DLD1 (cell line): ENCODE measurements around the gene RFX5.
"Not testable (repeated sequence)": the region's sequence is repeated elsewhere in the genome, so short reads cannot be mapped to it uniquely, and the experiment has no call there.

Experiments
- in situ Hi-C: cut with HindIII; loops from 2 replicates; pipeline ENCODE4 v1.10.0; 2017; ENCODE audit warnings: low sequenced_read_pairs

The RFX5 gene

DNA sequence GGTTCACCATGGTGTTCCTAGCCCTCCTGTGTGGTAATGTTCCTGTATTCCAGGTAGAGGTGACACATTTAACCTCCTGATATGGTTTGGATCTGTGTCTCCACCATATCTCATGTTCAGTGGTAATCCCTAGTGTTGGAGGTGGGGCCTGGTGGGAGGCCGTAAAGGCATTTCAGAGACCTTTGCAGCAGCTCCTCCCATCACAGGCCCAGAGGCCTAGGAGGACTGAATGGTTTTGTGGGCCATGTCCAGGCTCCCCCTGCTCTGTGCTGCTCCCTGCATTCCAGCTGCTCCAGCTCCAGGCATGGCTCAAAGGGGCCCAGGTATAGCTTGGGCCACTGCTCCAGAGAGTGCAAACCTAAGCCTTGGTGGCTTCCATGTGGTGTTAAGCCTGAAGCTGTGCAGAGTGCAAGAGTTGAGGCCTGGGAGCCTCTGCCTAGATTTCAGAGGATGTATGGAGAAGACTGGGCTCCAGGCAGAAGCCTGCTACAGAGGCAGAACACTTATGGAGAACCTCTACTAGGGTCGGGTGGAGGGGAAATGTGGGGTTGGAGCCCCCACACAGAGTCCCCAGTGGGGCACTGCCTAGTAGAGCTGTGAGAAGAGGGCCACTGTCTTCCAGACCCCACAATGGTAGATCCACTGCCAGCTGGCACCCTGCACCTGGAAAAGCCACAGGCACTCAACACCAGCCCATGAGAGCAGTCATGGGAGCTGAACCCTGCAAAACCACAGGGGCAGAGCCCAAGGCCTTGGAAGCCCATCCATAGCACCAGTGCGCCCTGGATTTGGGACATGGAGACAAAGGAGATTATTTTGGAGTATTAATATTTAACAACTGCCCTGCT lies 15.5 kb upstream of the RFX5 start:
- in situ Hi-C loops, result no loop called here

- in situ Hi-C loops, result no loop called here
Observed at GRCh38 chr1:151361883-151362282, 14.8 kb upstream of the RFX5 start.

DNA sequence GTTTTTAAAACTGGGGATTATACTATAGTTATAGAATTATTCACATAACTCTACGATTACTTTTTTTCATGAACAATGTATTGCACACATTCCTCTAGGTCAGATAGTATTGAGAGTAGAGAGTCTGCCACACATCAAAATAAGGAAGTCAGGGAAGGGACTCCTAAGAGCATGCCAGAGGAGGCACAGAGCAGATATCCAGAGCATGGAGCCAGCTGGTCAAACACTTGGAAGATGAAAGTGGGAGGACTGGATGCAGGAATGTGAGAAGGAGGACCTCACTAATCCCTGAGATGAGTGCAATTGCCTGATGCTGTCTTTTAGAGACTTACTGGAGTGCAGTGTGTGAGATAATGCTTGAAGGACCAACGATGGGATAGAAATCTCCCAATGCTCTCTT lies 9.6 kb upstream of the RFX5 start:
- in situ Hi-C loops, result no loop called here

- in situ Hi-C loops, result no loop called here
Observed at GRCh38 chr1:151352021-151352718, 5.1 kb upstream of the RFX5 start.

DNA sequence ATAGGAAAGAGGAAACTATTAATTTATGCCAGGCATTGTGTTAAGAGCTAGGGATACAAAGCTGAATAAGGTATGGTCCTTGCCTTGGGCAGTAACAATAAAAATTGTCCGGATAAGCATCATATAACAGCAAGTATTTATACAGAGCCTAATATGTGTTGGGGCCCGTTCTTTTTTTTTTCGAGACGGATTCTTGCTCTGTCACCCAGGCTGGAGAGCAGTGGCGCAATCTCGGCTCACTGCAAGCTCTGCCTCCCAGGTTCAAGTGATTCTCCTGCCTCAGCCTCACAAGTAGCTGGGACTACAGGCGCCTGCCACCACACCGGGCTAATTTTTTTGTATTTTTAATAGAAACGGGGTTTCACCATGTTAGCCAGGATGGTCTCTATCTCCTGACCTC lies 3.3 kb upstream of the RFX5 start:
- in situ Hi-C loops, result not testable (repeated sequence)

GRCh38 chr1:151347523-151348246 lies 633 bp upstream of the RFX5 start:
- in situ Hi-C loops, result no loop called here

- in situ Hi-C loops, result no loop called here
Observed at GRCh38 chr1:151346082-151346768, 827 bp downstream of the RFX5 start.

GRCh38 chr1:151344291-151344690 lies 2.8 kb downstream of the RFX5 start:
- in situ Hi-C loops, result no loop called here

GRCh38 chr1:151343587-151343986 lies 3.5 kb downstream of the RFX5 start:
- in situ Hi-C loops, result no loop called here

GRCh38 chr1:151342569-151342968 lies 4.5 kb downstream of the RFX5 start:
- in situ Hi-C loops, result no loop called here

- in situ Hi-C loops, result no loop called here
Observed at GRCh38 chr1:151342021-151342420, 5.0 kb downstream of the RFX5 start.

DNA sequence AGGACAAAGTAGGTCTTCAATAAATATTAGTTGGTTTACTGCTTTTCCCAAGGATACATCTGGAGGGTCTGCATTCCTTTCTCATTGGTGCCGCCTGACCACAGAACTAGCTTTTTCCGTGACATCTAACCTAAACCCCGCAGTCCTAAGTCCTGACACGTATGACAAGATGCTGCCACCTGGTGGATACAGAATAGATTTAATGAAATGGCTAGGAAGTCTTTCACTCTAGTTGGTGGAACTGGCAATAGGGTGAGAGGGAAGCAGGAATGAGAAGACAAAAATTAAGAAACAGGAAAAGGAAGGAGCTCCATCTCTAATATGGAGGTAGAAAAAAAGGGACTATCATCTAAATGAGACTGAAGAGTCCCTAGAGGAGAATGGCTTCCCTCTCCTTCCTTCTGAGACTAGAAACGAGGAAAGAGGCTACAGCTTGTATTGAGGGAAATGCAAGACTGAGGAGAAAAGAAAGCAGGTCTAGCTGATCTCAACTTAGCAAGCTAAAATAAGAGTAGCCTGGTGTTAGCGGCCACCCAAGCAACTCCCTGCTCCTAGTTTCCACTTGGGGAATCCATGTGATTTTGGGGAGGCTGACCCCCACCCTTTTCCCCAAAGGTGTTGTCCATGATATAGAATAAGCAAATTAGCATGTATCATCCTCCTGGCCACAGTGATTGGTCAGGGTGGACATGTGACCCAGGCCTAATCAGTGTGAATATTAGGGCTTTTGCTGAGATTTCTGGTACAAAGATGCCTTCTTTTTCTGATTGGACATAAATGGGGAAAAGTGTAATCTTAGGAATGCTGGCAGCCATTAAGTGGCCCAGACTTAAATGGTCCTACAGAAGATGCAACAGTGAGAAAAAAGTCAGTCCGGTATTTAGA lies 5.9 kb downstream of the RFX5 start:
- in situ Hi-C loops, result no loop called here

GRCh38 chr1:151336556-151336955 lies 10.5 kb downstream of the RFX5 start:
- in situ Hi-C loops, result no loop called here

DNA sequence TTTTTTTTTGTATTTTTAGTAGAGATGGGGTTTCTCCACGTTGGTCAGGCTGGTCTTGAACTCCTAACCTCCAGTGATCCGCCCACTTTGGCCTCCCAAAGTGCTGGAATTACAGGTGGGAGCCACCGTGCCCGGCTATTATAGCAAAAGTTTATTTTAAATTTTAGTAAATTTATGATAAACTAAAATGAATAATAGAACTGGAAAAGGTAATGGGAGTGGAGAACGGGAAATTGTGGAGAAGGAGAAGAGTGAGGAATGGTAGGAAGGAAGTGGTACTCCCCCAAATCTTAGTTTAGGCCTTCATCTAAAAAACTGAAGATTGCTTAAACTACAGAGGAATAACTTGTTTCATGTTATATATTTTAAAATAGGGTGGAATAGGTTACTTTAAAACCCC lies 12.2 kb downstream of the RFX5 start:
- in situ Hi-C loops, result no loop called here

DNA sequence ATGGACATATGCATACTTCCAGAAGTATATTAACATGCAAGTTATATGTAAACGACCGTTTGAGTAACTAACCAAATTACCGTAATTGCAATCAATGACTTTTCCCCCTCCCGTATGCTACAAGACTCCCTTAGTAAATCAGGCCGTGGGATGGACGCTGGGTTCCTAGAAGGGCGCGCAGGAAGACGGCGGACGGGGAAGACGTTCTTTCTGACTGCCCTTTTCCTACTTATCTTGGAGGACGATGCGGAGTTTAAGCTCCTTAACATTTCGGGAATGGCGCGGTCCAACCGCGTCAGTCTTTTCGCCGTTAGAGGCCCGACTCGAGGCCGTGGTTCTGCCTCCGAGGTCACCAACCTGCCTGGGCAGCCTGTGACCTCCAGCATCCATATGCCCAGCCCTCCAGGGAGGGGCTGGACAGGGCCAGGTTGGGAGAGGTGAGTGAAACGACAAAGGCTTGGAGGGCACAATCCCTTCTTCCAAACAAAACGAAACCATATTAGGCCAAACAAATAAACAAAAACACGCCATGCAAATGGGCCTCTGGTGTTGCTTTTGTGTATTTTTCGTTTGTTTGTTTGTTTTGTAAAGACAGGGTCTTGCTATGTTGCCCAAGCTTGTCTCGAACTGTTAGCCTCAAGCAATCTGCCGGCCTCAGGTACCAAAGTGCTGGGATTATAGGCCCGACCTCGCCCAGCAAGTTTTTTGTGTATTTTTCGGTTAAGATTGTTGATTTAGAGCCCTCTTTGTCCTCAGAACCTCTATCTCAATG lies 19.0 kb downstream of the RFX5 start:
- in situ Hi-C loops, result no loop called here

GRCh38 chr1:151327223-151327902 lies 19.7 kb downstream of the RFX5 start, which contains the start of gene PI4KB:
Gene PI4KB, minus strand, starts transcription at chr1:151327416. Its CDS starts 10,935 bp downstream, at chr1:151316481.
- in situ Hi-C loops, result no loop called here

DNA sequence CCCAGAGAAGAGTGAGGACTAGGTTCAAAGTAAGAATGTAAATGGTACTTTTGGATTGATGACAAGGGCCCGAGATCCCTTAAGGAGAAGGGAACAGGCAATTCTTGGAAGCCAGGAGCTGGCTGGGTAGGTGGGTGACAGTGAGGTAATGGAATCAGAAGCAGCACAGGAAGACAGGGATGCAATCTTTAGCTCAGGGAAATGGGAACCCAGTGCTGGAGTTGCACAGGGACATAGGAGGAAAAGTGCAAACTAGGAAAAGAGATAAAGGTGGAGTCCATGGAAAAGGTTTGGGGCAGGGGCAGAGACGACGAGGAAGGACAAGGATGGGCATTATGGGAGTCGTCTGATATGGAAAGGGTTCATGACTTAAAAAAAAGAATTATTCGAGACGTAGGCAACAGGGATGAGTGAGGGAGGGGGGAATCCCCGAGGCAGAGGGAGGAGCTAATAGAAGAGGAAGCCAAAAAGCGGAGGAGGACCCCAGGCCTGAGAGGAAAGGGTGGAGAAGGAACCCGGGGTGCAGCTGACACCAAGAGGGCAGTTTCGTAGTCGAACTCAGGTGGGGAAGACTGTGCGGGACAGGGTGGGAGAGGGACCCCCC lies 20.3 kb downstream of the RFX5 start:
- in situ Hi-C loops, result no loop called here
